B cell (primary cell): Measurements from ENCODE around the gene AGPAT3.

ENCODE experiments used
- EZH2 ChIP-seq: IDR thresholded peaks from 2 replicates; pipeline ENCODE4 v1.6.1; 2012; ENCODE audit warnings: borderline replicate concordance, low read depth, mild to moderate bottlenecking, moderate library complexity, low read length; ENCODE audit not compliant: insufficient read depth, poor library complexity, severe bottlenecking
- TF ChIP-seq, protein P1 (sequence below): fragments of 200-600 bp; IDR thresholded peaks from one replicate; pipeline ENCODE4 v1.8.0; 2022; ENCODE audit warnings: antibody characterized with exemption, mild to moderate bottlenecking

DNA sequence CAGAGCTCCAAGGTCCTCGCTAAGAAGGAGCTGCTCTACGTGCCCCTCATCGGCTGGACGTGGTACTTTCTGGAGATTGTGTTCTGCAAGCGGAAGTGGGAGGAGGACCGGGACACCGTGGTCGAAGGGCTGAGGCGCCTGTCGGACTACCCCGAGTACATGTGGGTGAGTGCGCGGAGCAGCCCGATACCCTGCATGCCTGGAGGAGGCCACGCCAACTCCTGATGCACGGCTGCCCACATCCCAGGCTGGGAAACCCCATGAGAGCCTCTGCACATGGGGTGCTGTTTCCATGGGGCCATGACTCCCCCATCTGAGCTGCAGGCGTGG lies 104.1 kb downstream of the AGPAT3 start:
- TF ChIP-seq, protein P1, sequence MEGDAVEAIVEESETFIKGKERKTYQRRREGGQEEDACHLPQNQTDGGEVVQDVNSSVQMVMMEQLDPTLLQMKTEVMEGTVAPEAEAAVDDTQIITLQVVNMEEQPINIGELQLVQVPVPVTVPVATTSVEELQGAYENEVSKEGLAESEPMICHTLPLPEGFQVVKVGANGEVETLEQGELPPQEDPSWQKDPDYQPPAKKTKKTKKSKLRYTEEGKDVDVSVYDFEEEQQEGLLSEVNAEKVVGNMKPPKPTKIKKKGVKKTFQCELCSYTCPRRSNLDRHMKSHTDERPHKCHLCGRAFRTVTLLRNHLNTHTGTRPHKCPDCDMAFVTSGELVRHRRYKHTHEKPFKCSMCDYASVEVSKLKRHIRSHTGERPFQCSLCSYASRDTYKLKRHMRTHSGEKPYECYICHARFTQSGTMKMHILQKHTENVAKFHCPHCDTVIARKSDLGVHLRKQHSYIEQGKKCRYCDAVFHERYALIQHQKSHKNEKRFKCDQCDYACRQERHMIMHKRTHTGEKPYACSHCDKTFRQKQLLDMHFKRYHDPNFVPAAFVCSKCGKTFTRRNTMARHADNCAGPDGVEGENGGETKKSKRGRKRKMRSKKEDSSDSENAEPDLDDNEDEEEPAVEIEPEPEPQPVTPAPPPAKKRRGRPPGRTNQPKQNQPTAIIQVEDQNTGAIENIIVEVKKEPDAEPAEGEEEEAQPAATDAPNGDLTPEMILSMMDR = no peak
- TF ChIP-seq EZH2 = no peak
